GM18867 (cell line): Measurements from ENCODE around the gene FBN3.
"Not testable (repeated sequence)": the region's sequence is repeated elsewhere in the genome, so short reads cannot be mapped to it uniquely, and the experiment has no call there.

Experiments
- ATAC-seq: cut with Tn5 transposase; IDR thresholded peaks from one replicate; pipeline ENCODE4 v1.9.1; 2021; ENCODE audit warnings: mild to moderate bottlenecking, moderate library complexity; ENCODE audit not compliant: unreplicated experiment

FBN3 gene

DNA sequence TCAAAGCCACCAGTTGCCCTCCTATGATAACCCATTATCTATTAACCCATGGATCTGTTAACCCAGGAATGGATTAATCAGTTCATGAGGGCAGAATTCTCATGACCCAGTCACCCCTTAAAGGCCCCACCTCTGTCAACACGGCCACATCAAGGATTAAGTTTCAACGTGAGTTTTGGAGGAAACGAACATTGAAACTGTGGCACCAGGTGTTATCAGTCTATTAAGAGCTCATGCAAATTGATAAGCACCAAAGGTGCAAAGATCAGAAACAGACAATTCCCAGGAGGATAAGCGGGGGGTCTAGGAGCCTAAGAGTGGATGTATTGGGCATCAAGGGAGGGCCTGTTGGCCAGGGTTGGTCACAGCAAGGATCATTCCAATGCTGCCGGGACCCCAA, 124.1 kb downstream of the FBN3 start:
- no peak for ATAC-seq

DNA sequence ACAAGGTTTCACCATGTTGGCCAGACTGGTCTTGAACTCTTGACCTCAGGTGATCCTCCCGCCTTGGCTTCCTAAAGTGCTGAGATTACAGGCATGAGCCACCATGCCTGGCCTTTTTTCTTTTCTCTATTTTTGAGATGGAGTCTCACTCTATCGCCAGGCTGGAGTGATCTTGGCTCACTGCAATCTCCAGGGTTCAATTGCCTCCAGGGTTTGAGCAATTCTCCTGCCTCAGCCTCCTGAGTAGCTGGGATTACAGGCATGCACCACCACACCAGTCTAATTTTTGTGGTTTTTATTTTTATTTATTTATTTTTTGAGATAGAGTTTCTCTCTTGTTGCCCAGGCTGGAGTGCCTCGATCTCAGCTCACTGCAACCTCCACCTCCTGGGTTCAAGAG, 125.1 kb downstream of the FBN3 start:
- ATAC-seq, result not testable (repeated sequence)

DNA sequence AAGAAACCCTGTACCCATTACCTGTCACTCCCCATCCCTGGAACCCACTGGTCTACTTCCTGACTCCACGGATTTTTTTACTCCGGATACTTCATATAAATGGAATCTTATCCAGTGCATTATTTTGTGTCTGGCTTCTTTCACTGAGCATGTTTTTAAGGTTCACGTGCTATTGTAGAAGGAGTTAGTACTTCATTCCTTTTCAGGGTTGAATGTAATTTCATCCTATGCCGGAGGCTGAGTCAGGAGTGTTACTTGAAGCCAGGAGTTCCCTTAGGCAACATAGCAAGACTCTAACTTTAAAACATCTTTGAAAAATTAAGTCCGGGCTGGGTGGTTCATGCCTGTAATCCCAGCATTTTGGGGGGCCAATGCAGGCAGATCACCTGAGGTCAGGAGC, 126.0 kb downstream of the FBN3 start:
- ATAC-seq, result no peak

DNA sequence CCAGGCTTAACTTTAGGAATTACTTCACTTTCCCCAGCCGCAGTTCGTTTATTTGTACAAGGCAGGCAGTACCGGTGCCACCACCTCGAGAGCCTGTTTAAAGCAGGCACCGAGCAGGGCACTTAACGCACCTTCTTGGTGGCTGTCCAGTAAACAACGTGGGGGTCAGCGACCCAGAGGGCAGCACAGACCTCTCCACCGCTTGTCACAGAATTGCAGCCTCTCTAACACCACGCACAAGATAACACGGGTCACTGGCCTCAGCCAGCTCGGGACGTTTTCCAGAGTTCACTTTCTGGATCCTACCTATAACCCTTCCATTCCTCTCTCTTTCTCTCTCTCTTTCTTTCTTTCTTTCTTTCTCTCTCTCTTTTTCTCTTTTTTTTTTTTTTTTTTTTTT, 127.1 kb downstream of the FBN3 start:
- no peak for ATAC-seq

DNA sequence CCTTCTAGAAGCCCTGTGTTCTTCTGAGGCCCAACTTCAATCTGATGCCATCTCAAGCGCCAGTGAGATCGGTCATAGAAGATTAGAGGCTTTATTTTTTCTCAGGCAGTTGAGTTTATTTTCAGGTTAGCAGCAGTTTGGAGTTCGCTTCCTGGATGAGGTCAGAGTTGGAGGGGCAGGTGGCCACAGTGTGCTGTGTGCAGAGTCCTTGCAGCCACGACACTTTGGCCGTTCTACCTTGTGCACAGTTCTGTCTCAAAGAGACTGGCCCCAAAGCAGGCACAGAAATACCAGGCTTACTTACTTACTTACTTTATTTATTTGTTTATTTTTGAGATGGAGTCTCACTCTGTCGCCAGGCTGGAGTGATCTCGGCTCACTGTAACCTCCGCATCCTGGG, 128.0 kb downstream of the FBN3 start:
- no peak for ATAC-seq

DNA sequence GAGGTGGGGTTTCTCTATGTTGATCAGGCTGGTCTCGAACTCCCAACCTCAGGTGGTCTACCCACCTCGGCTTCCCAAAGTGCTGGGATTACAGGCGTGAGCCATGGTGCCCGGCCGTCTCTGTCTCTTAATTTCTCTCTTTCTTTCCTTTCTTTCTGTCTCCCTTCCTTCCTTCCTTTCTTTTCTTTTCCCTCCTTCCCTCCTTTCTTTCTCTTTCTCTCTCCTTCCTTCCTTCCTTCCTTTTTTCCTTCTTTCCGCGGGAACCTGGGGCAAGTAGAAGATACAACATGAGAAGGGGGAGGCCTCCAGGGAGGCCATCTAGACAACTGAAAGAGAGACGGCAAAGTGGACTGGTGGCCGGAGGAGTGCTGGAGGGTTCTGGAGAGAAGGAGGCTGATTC, 128.7 kb downstream of the FBN3 start:
- no peak for ATAC-seq

DNA sequence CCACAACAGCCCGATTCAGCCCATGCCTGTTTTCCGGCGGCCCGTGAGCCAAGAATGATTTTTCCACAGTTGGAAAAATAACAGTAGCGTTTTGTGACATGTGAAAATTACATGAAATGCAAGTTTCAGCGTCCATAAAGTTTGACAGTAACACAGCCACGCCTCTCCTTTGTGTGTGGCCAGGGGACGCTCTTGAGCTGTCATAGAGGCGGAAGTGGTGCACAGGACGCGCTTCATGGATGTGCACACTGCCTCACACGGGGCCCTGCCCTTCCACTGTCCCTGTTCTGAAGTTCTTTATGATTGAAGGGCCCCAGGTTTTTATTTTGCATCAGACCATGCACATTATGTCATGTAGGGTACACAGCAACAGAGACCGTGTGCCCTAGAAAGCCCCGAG, 131.6 kb downstream of the FBN3 start:
- no peak for ATAC-seq
